Measurements from ENCODE around the gene VAV3. TPM values are rescaled to one million over a fixed set of nuclear protein-coding genes. Genes with fewer than 3 reads are reported as not detected.

Gene VAV3
- total RNA-seq, 1 donor from 2014 or later = 126 TPM

- no peak for DNase-seq (ENCODE audit: low read depth)
Measured at GRCh38 chr1:107972391-107973180, 7.6 kb upstream of the VAV3 start.

DNA sequence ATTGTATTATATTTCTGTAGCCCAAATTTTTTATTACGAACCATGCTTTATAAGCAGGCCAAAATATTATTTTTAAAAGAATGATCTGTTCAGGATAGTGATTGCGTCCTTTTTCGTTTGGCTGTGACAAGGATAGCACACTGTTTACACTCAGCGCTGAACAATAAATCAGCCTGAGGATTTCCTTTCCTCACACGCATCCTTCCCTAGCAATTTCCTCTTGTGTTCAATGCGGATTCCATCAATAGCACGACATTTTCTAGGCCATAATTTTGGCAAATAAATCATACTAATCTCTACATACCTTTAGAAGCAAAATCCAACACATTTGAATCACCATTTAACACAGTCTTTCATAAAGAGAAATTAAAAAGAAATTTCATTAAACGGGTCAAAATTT is 1.6 kb upstream of the VAV3 start:
- no peak for DNase-seq (ENCODE audit: low read depth)

GRCh38 chr1:107964336-107965109 is 457 bp downstream of the VAV3 start:
- DNase-seq (ENCODE audit: low read depth) = peak; percentile 15

DNA sequence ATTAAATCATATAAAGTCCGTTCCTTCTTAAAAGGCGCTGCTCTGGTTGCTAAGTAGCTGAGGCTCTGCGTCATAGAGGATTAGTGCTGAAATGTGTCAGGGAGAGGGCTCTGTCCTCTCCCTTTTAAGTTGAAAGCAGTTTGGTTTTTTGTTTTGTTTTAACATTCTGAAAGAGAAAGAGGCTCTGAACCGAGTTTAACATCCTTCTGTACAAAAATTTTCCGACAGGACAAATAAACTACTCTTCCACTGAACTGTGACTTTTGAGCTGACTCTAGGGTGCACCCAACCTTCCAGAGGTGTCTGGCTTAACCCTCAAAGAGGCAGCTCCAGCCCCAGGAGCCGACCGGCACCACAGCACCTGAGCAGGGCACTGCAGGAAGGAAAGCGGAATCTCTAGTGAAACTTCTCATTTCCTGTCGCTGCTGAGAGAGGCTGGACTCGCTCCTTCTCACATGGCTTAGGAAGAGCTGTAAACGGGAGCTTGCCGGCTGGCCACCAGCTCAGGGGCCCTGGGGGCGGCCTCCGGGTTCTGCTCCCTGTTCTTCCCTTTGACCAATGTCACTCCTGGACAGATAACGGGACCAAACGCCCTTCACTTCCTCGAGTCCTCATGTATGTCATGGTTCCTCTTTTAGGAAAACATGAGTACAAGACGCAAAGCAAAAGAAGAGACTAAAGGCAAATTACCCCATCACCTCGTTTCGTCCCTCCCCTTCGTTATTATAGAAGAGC is 1.2 kb downstream of the VAV3 start:
- DNase-seq (ENCODE audit: low read depth) = peak; percentile 29

GRCh38 chr1:107963008-107963407 is 2.0 kb downstream of the VAV3 start:
- DNase-seq (ENCODE audit: low read depth) = no peak

DNA sequence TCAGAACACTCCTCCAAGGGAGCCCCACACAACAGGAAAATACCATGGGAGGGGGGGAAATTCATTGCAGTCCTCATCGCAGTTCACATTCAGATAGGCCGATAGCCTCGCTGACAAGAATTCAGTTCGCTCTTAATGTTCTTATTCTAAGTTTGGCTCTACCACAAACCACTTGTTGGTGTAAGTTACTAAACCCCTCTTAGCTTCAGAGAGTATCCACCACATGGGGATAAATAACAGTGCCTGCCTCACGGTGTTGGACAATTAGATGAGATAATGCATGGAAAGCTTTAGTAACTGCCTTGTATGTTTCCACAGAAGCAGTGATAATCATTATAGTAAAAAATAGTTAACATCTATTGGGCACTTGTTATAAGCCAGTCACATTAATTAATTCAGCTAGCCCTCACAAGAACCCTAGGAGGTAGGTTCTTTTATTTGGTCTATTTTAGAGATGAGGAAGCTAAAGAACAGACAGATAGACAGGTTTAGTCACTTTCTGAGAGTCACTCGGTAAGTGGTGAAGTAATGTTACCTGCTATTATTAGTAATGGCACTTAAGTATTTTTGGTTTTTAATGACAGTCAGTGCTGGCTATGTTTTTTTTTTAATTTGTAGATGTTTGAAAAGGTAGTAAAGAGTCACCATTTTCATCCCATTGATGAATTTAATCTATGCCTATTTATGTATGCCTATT is 10.1 kb downstream of the VAV3 start:
- DNase-seq (ENCODE audit: low read depth) = no peak

- no peak for DNase-seq (ENCODE audit: low read depth)
Measured at GRCh38 chr1:107954126-107954525, 10.9 kb downstream of the VAV3 start.

GRCh38 chr1:107953556-107953955 is 11.4 kb downstream of the VAV3 start:
- DNase-seq (ENCODE audit: low read depth) = no peak

- DNase-seq (ENCODE audit: low read depth) = no peak
Measured at GRCh38 chr1:107952989-107953388, 12.0 kb downstream of the VAV3 start.

DNA sequence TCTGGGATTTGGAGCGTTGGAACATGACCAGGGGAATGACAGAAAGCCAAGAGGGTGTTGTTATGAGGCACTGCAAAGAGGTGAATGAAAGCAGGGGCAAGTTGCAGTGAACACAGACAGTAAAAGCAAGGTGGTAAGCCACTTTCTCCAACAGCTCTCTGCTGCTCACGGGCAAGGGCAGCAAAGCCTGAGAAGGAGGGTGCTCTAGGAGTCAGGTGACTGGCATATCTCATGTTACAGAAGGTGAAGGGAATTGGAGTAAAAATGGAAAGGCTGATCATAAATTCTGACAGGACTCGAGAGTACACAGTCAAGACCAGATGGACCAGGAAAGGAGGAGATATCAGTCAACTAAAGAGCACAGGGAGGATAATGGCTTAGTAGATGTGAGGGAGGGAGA is 14.5 kb downstream of the VAV3 start:
- DNase-seq (ENCODE audit: low read depth) = no peak

GRCh38 chr1:107949467-107950253 is 15.3 kb downstream of the VAV3 start:
- DNase-seq (ENCODE audit: low read depth) = no peak

DNA sequence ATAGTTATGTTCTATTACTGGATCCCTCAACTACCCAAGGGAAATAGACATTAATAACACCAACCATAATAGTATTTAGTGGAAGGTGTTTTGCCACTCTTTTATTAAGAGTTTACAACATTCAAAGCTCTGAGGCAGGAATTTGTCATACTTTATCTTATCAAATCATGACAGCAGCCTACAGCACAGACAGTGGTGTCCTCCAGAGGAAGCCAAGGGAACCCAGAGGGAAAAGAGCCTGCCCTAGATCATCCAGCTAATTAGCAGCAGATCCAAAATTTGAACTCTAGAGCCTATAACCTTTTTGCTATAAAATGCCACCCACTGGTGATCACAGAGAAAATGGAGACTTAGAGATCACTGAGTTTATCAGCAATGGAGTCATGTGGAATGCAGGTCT is 18.2 kb downstream of the VAV3 start:
- DNase-seq (ENCODE audit: low read depth) = no peak

DNA sequence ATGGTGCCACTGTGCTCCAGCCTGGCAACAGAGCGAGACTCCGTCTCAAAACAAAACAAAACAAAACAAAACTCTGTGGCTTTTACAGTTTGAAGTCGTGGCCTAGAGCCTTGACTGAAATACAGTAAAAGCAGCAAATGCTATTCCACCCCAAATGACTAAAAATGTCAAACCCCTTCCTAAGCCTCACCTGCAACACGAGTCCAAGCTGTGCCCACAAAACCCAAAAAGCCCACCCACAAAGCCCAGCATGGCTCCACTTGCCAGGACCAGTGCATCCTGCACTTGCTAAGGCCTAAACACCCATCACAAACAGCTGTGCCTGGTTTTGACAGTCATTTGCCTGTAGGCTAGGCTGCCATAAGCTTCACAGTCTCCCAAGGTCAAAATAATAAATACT is 21.3 kb downstream of the VAV3 start:
- no peak for DNase-seq (ENCODE audit: low read depth)

DNA sequence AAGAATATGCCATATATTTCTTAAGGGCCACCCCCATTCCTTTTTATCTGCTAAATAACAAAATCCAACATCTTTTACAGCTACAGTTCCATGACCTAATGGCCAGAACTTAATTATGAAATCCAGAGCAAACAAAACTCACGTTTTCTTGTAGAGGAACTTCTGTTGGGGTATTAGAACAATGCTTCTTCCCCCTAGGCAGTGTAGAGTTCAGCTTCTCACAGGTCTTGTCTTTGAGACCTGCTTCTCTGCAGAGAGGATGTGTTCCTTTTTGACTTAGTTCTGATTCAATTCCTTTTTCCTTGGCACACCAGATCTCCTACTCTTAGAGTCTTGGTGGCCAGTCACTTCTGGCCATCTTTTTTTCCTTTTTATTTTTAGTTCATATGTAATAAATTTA is 22.2 kb downstream of the VAV3 start:
- DNase-seq (ENCODE audit: low read depth) = no peak

DNA sequence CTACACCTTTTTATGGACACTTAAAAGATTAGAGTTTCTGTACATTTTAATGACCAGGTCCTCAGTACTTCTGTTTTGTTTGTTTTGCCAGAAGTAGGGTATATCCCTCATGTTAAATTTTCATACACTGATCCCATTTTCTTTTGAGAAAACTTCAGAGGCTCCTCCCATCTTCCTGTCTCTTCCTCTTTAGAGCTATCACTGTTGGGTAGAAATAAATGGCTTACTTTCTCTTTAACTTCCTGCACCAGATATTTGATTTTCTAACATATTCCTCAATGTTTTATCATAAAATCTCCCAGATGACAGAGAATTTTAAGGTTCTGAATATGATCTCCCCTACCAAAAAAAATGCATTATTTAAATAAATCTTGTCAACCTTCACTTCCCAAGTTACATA is 23.4 kb downstream of the VAV3 start:
- DNase-seq (ENCODE audit: low read depth) = no peak

- DNase-seq (ENCODE audit: low read depth) = no peak
Measured at GRCh38 chr1:107941123-107941522, 23.9 kb downstream of the VAV3 start.

- DNase-seq (ENCODE audit: low read depth) = no peak
Measured at GRCh38 chr1:107940701-107941100, 24.3 kb downstream of the VAV3 start.

DNA sequence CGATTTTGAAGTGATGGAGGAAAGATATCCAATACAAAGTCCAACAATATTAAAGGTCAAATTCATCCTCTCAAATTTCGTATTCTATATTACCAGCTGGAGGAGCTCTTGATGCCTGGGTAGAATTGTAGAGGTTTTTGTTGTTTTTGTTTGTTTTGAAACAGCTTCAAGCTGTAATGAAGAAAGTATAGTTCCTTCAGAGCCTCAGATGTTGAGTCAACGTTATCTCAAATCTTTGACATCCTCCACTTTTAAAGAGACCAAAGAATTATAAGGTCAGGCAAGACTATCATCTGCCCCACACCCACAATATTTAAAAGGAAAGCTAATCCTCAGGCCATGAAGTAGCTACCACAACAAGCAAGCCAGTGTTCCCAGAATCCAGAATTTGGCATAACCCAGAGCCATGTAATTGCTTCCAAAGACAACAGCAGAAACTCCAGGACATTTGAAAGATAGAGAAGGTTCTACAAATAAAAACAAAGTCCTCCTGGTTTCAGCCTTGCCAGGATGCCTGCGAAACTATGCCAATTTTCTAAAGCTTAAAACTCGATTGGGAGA is 24.9 kb downstream of the VAV3 start:
- DNase-seq (ENCODE audit: low read depth) = no peak

DNA sequence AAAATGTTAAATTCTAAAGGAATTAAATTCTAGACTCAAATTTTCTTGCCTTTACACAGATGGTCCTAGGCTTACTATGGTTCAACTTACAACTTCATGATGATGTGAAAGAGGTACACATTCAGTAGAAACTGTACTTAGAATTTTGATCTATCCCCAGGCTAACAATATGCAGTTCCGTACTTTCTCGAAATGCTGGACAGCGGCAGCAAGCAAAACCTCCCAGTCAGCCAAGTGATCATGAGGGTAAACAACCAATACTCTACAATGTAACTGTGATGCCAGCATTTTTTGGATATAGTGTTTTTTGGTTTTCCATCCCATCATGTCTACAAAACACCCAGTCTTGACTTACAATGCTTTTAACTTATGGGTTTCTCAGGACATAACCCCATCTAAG is 25.7 kb downstream of the VAV3 start:
- DNase-seq (ENCODE audit: low read depth) = no peak

GRCh38 chr1:107936498-107937481 is 28.2 kb downstream of the VAV3 start:
- DNase-seq (ENCODE audit: low read depth) = peak; percentile 99

Measured in renal cortical epithelial cell (primary cell).